Thoracic aorta (tissue), 2 donors: Measurements from ENCODE around the gene IL21. TPM values are rescaled to one million over a fixed set of nuclear protein-coding genes. Genes with fewer than 3 reads are reported as not detected.

ENCODE experiments used
- ATAC-seq: fragments of 150-250 bp; one replicate; pipeline ENCODE4 v1.8.0; 2017; ENCODE audit warnings: low read depth; ENCODE audit not compliant: insufficient number of reproducible peaks, low FRiP score
- DNase-seq: peaks from one replicate; pipeline ENCODE4 v3.0.0-alpha.2; 2020; ENCODE audit warnings: low spot score
- H3K27ac ChIP-seq, 2 donors: fragments of 200-600 bp; sonication (generic); 1 replicate in 1 of 2; 2 replicates in 1 of 2; pipeline ENCODE4 v1.5.1; 2016; ENCODE audit warnings: mild to moderate bottlenecking in 2 of 2, moderate library complexity in 2 of 2
- H3K27me3 ChIP-seq: fragments of 200-600 bp; sonication (generic); replicated peaks from 2 replicates; pipeline ENCODE4 v1.6.0; 2016; ENCODE audit warnings: mild to moderate bottlenecking; ENCODE audit not compliant: insufficient read depth
- H3K36me3 ChIP-seq: fragments of 200-600 bp; sonication (generic); one replicate; pipeline ENCODE4 v1.5.1; 2016
- H3K4me1 ChIP-seq, 2 donors: fragments of 200-600 bp; sonication (generic); 1 replicate in 1 of 2; 2 replicates in 1 of 2; pipeline versions ENCODE4 v1.5.1 to v1.6.0; 2016; ENCODE audit warnings: low read depth in 2 of 2, mild to moderate bottlenecking in 1 of 2; ENCODE audit not compliant: control insufficient read depth in 1 of 2
- H3K4me3 ChIP-seq: fragments of 200-600 bp; sonication (generic); 2 replicates; pipeline ENCODE4 v1.5.1; 2016; ENCODE audit warnings: mild to moderate bottlenecking
- H3K9me3 ChIP-seq: fragments of 200-600 bp; sonication (generic); 2 replicates; pipeline ENCODE4 v1.5.1; 2016
- total RNA-seq, 2 donors: library from RNA; depleted of rRNA; stranded (reverse); fragments of >200 nt; gene quantifications; one replicate each; pipeline versions ENCODE4 v1.1.0 to v1.2.3, GENCODE V29; 2016
- TF ChIP-seq, protein P1 (sequence below): fragments of 200-600 bp; sonication (generic); IDR thresholded peaks from one replicate; pipeline ENCODE4 v1.5.1; 2019; ENCODE audit warnings: antibody characterized with exemption

IL21 gene
- total RNA-seq, 2 donors from 2014 or later = not detected

- DNase-seq = no peak
- ATAC-seq = no peak
- Histone ChIP-seq H3K27me3 (no peaks in the 10 kb centered on the region), H3K4me1 (no peaks in the 10 kb centered on the region), H3K36me3 (no peaks in the 10 kb centered on the region), H3K4me3 (no peak overlapping the region), H3K9me3 (no peaks in the 10 kb centered on the region), H3K27ac (no peak overlapping the region)
- TF ChIP-seq, protein P1, sequence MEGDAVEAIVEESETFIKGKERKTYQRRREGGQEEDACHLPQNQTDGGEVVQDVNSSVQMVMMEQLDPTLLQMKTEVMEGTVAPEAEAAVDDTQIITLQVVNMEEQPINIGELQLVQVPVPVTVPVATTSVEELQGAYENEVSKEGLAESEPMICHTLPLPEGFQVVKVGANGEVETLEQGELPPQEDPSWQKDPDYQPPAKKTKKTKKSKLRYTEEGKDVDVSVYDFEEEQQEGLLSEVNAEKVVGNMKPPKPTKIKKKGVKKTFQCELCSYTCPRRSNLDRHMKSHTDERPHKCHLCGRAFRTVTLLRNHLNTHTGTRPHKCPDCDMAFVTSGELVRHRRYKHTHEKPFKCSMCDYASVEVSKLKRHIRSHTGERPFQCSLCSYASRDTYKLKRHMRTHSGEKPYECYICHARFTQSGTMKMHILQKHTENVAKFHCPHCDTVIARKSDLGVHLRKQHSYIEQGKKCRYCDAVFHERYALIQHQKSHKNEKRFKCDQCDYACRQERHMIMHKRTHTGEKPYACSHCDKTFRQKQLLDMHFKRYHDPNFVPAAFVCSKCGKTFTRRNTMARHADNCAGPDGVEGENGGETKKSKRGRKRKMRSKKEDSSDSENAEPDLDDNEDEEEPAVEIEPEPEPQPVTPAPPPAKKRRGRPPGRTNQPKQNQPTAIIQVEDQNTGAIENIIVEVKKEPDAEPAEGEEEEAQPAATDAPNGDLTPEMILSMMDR = no peak
Measured at GRCh38 chr4:122624205-122624604, 3.3 kb upstream of the IL21 start.

- DNase-seq (no peak), ATAC-seq (no peak)
- H3K9me3 ChIP-seq = no peaks in the 10 kb centered on the region
- no peak overlapping the region for H3K27ac ChIP-seq
- no peak overlapping the region for H3K4me3 ChIP-seq
- no peaks in the 10 kb centered on the region for H3K36me3 ChIP-seq
- no peaks in the 10 kb centered on the region for H3K4me1 ChIP-seq
- TF ChIP-seq, protein P1 = no peak
- no peaks in the 10 kb centered on the region for H3K27me3 ChIP-seq
Measured at GRCh38 chr4:122623637-122624166, 2.8 kb upstream of the IL21 start.

- no peaks in the 10 kb centered on the region for H3K9me3 ChIP-seq
- TF ChIP-seq, protein P1 = no peak
- no peak overlapping the region for H3K4me3 ChIP-seq
- H3K27me3 ChIP-seq = no peaks in the 10 kb centered on the region
- H3K27ac ChIP-seq = no peak overlapping the region
- H3K36me3 ChIP-seq = no peaks in the 10 kb centered on the region
- ATAC-seq (no peak), DNase-seq (no peak)
- peaks cover 4 to 8% of the 10 kb centered on the region in 2 donors for H3K4me1 ChIP-seq
Measured at GRCh38 chr4:122622400-122622799, 1.5 kb upstream of the IL21 start.

GRCh38 chr4:122619611-122620010 lies 1.3 kb downstream of the IL21 start:
- no peak for ATAC-seq
- Histone ChIP-seq H3K27ac (no peak overlapping the region), H3K27me3 (no peaks in the 10 kb centered on the region), H3K4me3 (no peak overlapping the region), H3K9me3 (no peaks in the 10 kb centered on the region), H3K36me3 (no peaks in the 10 kb centered on the region), H3K4me1 (peaks cover 9 to 11% of the 10 kb centered on the region in 2 donors)
- TF ChIP-seq, protein P1 = no peak
- DNase-seq = no peak

GRCh38 chr4:122617597-122618593 lies 3.0 kb downstream of the IL21 start:
- Histone ChIP-seq H3K27me3 (no peaks in the 10 kb centered on the region), H3K4me3 (no peak overlapping the region), H3K36me3 (no peaks in the 10 kb centered on the region), H3K4me1 (peaks cover 9 to 11% of the 10 kb centered on the region in 2 donors), H3K27ac (no peak overlapping the region), H3K9me3 (no peaks in the 10 kb centered on the region)
- TF ChIP-seq, protein P1 = no peak
- no peak for DNase-seq
- ATAC-seq = no peak
